ENCODE measurements around the gene OPRPN. TPM values are rescaled to one million over a fixed set of nuclear protein-coding genes. Genes with fewer than 3 reads are reported as not detected.

OPRPN gene
- polyA plus RNA-seq, 1 donor (not counting 4 experiments of a cell fraction or from before 2014, with no cell fraction given), result not detected

- Histone ChIP-seq H3K36me3 (ENCODE audit: control insufficient read depth in 2 of 2, extremely low read depth in 1 of 2, insufficient read depth in 2 of 2, low read length in 2 of 2) (no peaks in the 10 kb centered on the region), H3K79me2 (ENCODE audit: control insufficient read depth, insufficient read depth, low read length) (no peaks in the 10 kb centered on the region), H3K4me3 (ENCODE audit: control insufficient read depth in 2 of 3, extremely low read depth in 1 of 3, insufficient read depth in 2 of 3, low read depth in 1 of 3, low read length in 3 of 3) (no peak within 1 kb of the TSS), H3K9me3 (ENCODE audit: control insufficient read depth, low read depth, low read length) (no peaks in the 10 kb centered on the region), H3K4me1 (ENCODE audit: control insufficient read depth, extremely low read depth, insufficient read depth, low read length) (no peaks in the 10 kb centered on the region), H3K9ac (ENCODE audit: control insufficient read depth, extremely low read depth, insufficient read depth, low read length) (no peak within 1 kb of the TSS), H4K20me1 (ENCODE audit: control insufficient read depth, extremely low read depth, insufficient read depth, low read length) (no peaks in the 10 kb centered on the region), H2AFZ (ENCODE audit: control insufficient read depth, low read length) (no peak within 1 kb of the TSS), H3K27me3 (ENCODE audit: control insufficient read depth, extremely low read depth, insufficient read depth, low read length) (no peaks in the 10 kb centered on the region), H3K27ac (ENCODE audit: control insufficient read depth, insufficient read depth, low read length) (no peak within 1 kb of the TSS), H3K9me1 (ENCODE audit: control insufficient read depth, extremely low read depth, insufficient read depth, low read length) (no peaks in the 10 kb centered on the region), H3K4me2 (ENCODE audit: control insufficient read depth, extremely low read depth, insufficient read depth, low read depth, low read length) (no peak within 1 kb of the TSS)
- TF ChIP-seq CTCF (optimal IDR thresholded peaks at IDR 0.05 in 1 of 3, IDR thresholded peaks at IDR 0.05 in 1 of 3, conservative IDR thresholded peaks at IDR 0.05 in 1 of 3; ENCODE audit: extremely low read depth in 1 of 3, insufficient read depth in 2 of 3, low read length in 3 of 3) (no peak), EZH2 (IDR thresholded peaks at IDR 0.05; ENCODE audit: low read length) (no peak)
- dilution Hi-C loops (cut with MboI; ENCODE audit: extremely low pct_ligation_motif_present, low sequenced_read_pairs), result no loop called here
- no peak for FAIRE-seq
- no peak for DNase-seq (ENCODE audit: low read depth, low spot score)
These were observed 15.0 kb upstream of the OPRPN start, which contains the start of gene SMR3B for GRCh38 chr4:70382691-70383181. Gene SMR3B (plus strand): TSS chr4:70383131. CDS start chr4:70384511, 1,380 bp downstream.

GRCh38 chr4:70392057-70392776, 5.5 kb upstream of the OPRPN start:
- no peaks in the 10 kb centered on the region for H4K20me1 ChIP-seq (ENCODE audit: control insufficient read depth, extremely low read depth, insufficient read depth, low read length)

More at GRCh38 chr4:70392057-70392776, 5.5 kb upstream of the OPRPN start:
- FAIRE-seq (no peak), DNase-seq (ENCODE audit: low read depth, low spot score) (no peak)
- Histone ChIP-seq H3K4me2 (ENCODE audit: control insufficient read depth, extremely low read depth, insufficient read depth, low read depth, low read length) (no peak overlapping the region), H3K27me3 (ENCODE audit: control insufficient read depth, extremely low read depth, insufficient read depth, low read length) (no peaks in the 10 kb centered on the region), H3K36me3 (ENCODE audit: control insufficient read depth in 2 of 2, extremely low read depth in 1 of 2, insufficient read depth in 2 of 2, low read length in 2 of 2) (no peaks in the 10 kb centered on the region), H3K4me3 (ENCODE audit: control insufficient read depth in 2 of 3, extremely low read depth in 1 of 3, insufficient read depth in 2 of 3, low read depth in 1 of 3, low read length in 3 of 3) (no peak overlapping the region), H3K27ac (ENCODE audit: control insufficient read depth, insufficient read depth, low read length) (no peak overlapping the region), H2AFZ (ENCODE audit: control insufficient read depth, low read length) (no peak overlapping the region), H3K4me1 (ENCODE audit: control insufficient read depth, extremely low read depth, insufficient read depth, low read length) (no peaks in the 10 kb centered on the region), H3K9ac (ENCODE audit: control insufficient read depth, extremely low read depth, insufficient read depth, low read length) (no peak overlapping the region), H3K79me2 (ENCODE audit: control insufficient read depth, insufficient read depth, low read length) (no peaks in the 10 kb centered on the region), H3K9me3 (ENCODE audit: control insufficient read depth, low read depth, low read length) (no peaks in the 10 kb centered on the region), H3K9me1 (ENCODE audit: control insufficient read depth, extremely low read depth, insufficient read depth, low read length) (no peaks in the 10 kb centered on the region)
- dilution Hi-C loops (cut with MboI; ENCODE audit: extremely low pct_ligation_motif_present, low sequenced_read_pairs), result loop anchor here (10.0 kb wide), 1 partner anchor 487 kb away; no protein-coding TSS in a partner anchor
- no peak for TF ChIP-seq CTCF (optimal IDR thresholded peaks at IDR 0.05 in 1 of 3, IDR thresholded peaks at IDR 0.05 in 1 of 3, conservative IDR thresholded peaks at IDR 0.05 in 1 of 3; ENCODE audit: extremely low read depth in 1 of 3, insufficient read depth in 2 of 3, low read length in 3 of 3)
- no peak for TF ChIP-seq EZH2 (IDR thresholded peaks at IDR 0.05; ENCODE audit: low read length)
